Measurements from ENCODE around the gene PYDC2. TPM values are rescaled to one million over a fixed set of nuclear protein-coding genes. Genes with fewer than 3 reads are reported as not detected.

The PYDC2 gene
- total RNA-seq, 1 donor from 2014 or later: not detected

DNA sequence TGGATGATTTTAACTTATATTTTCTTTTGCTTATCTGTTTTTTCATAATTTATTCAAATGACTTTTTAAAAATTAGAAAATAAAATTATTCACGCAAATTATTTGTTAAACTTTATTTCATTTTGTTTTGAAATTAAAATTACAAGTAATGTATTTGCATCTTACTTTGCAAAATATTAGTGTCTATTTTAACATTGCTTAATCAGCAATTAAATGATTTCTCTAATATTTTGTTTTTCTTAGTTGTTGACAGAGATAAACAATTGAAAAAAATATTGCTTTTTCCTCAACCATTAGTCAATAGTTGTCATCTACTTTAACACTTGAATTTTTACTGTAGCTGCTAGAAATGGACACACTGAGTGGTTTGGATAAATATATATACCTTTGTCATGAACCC, 32.8 kb upstream of the PYDC2 start:
- TF ChIP-seq, protein P1, sequence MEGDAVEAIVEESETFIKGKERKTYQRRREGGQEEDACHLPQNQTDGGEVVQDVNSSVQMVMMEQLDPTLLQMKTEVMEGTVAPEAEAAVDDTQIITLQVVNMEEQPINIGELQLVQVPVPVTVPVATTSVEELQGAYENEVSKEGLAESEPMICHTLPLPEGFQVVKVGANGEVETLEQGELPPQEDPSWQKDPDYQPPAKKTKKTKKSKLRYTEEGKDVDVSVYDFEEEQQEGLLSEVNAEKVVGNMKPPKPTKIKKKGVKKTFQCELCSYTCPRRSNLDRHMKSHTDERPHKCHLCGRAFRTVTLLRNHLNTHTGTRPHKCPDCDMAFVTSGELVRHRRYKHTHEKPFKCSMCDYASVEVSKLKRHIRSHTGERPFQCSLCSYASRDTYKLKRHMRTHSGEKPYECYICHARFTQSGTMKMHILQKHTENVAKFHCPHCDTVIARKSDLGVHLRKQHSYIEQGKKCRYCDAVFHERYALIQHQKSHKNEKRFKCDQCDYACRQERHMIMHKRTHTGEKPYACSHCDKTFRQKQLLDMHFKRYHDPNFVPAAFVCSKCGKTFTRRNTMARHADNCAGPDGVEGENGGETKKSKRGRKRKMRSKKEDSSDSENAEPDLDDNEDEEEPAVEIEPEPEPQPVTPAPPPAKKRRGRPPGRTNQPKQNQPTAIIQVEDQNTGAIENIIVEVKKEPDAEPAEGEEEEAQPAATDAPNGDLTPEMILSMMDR (IDR thresholded peaks at IDR 0.05; ENCODE audit: partially characterized antibody, unreplicated experiment): no peak
- Mint-ChIP-seq H3K4me3 (ENCODE audit: unreplicated experiment) (no peak overlapping the region), H3K27me3 (ENCODE audit: unreplicated experiment) (no peaks in the 10 kb centered on the region), H3K4me1 (ENCODE audit: low read depth, unreplicated experiment) (peaks cover 3% of the 10 kb centered on the region), H3K36me3 (ENCODE audit: unreplicated experiment) (no peaks in the 10 kb centered on the region), H3K27ac (ENCODE audit: unreplicated experiment) (no peak overlapping the region), H3K9me3 (ENCODE audit: unreplicated experiment) (no peaks in the 10 kb centered on the region)
- DNase-seq: no peak

DNA sequence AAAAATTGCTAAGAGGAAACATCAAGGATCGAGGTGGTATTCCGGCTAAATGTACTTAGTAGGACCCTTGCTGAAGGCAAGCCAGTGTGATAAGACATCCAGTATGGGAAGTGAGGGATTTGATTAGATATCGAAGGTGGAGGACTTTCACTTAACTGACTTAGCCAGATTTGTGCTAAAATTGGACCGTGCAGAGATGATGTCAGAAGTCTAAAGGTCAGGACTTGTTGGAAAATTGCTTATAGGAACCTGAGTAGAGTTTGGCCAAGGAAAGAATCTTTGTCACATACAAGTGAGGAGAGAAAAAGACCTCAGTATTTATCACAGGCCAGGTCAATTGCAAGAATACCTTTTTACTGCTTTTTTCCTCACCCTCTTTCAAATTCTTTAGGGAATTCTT, 30.9 kb upstream of the PYDC2 start:
- peaks cover 3% of the 10 kb centered on the region for H3K4me1 Mint-ChIP-seq (ENCODE audit: low read depth, unreplicated experiment)
- no peaks in the 10 kb centered on the region for H3K36me3 Mint-ChIP-seq (ENCODE audit: unreplicated experiment)
- H3K4me3 Mint-ChIP-seq (ENCODE audit: unreplicated experiment): no peak overlapping the region
- H3K9me3 Mint-ChIP-seq (ENCODE audit: unreplicated experiment): no peaks in the 10 kb centered on the region
- no peaks in the 10 kb centered on the region for H3K27me3 Mint-ChIP-seq (ENCODE audit: unreplicated experiment)
- H3K27ac Mint-ChIP-seq (ENCODE audit: unreplicated experiment): no peak overlapping the region
- TF ChIP-seq, protein P1 (IDR thresholded peaks at IDR 0.05; ENCODE audit: partially characterized antibody, unreplicated experiment): no peak
- no peak for DNase-seq

DNA sequence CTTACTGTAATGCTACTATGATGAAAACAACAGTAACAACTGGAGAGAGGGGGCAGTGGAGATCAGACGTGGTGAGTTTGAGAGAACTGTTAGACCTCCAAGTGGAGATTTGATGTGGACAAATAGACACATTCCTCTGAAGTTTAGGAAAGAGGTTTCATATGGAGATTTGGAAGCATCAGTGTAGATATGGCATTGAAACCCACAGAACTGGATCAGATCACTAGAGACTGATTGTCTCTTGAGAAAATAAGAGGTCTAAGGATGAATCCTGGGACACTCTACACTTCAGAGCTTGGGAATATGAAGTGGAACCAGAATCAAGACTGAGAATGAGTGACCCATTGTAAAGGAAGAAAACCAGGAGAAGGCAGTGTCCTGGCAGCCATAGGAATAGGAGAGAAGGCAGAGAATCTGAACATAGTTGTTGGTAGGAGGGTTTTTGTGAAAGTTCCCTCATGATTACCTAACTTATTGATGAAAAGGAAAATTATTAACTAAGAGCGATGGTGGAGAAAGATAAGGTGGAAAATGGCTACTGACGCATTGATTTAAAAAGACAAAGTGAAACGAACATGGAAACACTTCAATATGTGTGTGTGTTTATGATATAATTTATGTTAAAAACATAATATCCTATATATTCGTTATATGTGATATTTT, 29.7 kb upstream of the PYDC2 start:
- H3K4me1 Mint-ChIP-seq (ENCODE audit: low read depth, unreplicated experiment): no peaks in the 10 kb centered on the region

DNA sequence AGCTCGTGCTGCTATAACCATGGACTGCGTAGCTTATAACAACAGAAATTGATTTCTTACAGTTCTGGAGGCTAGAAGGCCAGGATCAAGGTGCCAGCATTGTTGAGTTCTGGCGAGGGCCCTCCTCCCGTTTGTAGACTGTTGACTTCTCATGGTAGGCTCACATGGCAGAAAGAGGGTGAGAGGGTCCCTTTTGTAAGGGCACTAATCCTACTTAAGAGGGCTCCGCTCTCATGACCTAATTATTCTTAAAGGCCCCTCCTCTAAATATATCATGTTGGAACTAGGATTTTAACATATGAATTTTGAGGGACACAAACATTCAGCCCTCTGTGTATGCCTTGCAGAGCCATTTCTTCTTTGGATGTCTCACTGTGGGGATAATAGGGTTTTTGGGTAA, 28.8 kb upstream of the PYDC2 start:
- Mint-ChIP-seq H3K36me3 (ENCODE audit: unreplicated experiment) (no peaks in the 10 kb centered on the region), H3K27ac (ENCODE audit: unreplicated experiment) (no peak overlapping the region), H3K9me3 (ENCODE audit: unreplicated experiment) (no peaks in the 10 kb centered on the region), H3K4me3 (ENCODE audit: unreplicated experiment) (no peak overlapping the region), H3K4me1 (ENCODE audit: low read depth, unreplicated experiment) (no peaks in the 10 kb centered on the region), H3K27me3 (ENCODE audit: unreplicated experiment) (no peaks in the 10 kb centered on the region)
- TF ChIP-seq, protein P1 (IDR thresholded peaks at IDR 0.05; ENCODE audit: partially characterized antibody, unreplicated experiment): no peak
- DNase-seq: no peak

More for the DNA sequence above, 29.7 kb upstream of the PYDC2 start:
- no peak overlapping the region for H3K4me3 Mint-ChIP-seq (ENCODE audit: unreplicated experiment)
- no peaks in the 10 kb centered on the region for H3K27me3 Mint-ChIP-seq (ENCODE audit: unreplicated experiment)
- H3K36me3 Mint-ChIP-seq (ENCODE audit: unreplicated experiment): no peaks in the 10 kb centered on the region
- DNase-seq: no peak
- TF ChIP-seq, protein P1 (IDR thresholded peaks at IDR 0.05; ENCODE audit: partially characterized antibody, unreplicated experiment): no peak
- no peak overlapping the region for H3K27ac Mint-ChIP-seq (ENCODE audit: unreplicated experiment)
- H3K9me3 Mint-ChIP-seq (ENCODE audit: unreplicated experiment): no peaks in the 10 kb centered on the region

DNA sequence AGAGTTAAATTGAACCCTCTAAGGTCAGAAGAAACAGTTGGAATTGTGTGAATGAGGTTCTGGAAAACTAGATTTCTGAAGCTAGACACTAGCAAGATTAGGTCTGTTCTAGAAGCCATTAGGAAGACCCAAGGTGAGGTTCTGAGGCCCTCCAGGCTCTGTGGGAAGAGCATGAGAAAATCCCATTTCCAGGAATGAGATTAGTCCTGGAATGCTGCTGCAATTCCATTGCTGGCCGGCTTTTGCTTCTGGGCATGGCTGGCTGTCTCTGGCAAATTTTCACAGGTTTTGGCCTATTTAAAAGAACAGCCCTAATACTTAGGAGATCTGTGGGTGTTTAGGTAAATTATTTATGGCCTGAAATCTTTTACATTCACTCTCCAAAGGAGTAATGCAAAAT, 26.9 kb upstream of the PYDC2 start:
- H3K9me3 Mint-ChIP-seq (ENCODE audit: unreplicated experiment): no peaks in the 10 kb centered on the region
- H3K27me3 Mint-ChIP-seq (ENCODE audit: unreplicated experiment): no peaks in the 10 kb centered on the region
- DNase-seq: no peak
- H3K4me1 Mint-ChIP-seq (ENCODE audit: low read depth, unreplicated experiment): no peaks in the 10 kb centered on the region
- H3K36me3 Mint-ChIP-seq (ENCODE audit: unreplicated experiment): no peaks in the 10 kb centered on the region
- TF ChIP-seq, protein P1 (IDR thresholded peaks at IDR 0.05; ENCODE audit: partially characterized antibody, unreplicated experiment): no peak
- H3K4me3 Mint-ChIP-seq (ENCODE audit: unreplicated experiment): no peak overlapping the region
- H3K27ac Mint-ChIP-seq (ENCODE audit: unreplicated experiment): no peak overlapping the region

Measured in glutamatergic neuron (in vitro differentiated cells).